Astrocyte (in vitro differentiated cells and primary cell): ENCODE data around the gene SNAP25. TPM values are rescaled to one million over a fixed set of nuclear protein-coding genes. Genes with fewer than 3 reads are reported as not detected.

ENCODE experiments used
- DNase-seq: peaks from one replicate; pipeline ENCODE4 v3.0.0-alpha.2; 2010; ENCODE audit warnings: low read depth
- FAIRE-seq: peaks from 2 replicates; lab custom pipeline; 2011; peaks lifted over from hg19 to GRCh38; lab: Jason Lieb, UNC
- H2AFZ ChIP-seq: 2 replicates; pipeline ENCODE4 v1.6.0; 2012; ENCODE audit warnings: low read depth, low read length, inconsistent platforms
- H3K27ac ChIP-seq: 2 replicates; pipeline ENCODE4 v1.5.1; 2011; ENCODE audit warnings: low read depth, low read length, inconsistent platforms
- H3K27me3 ChIP-seq: 2 replicates; pipeline ENCODE4 v1.6.0; 2011; ENCODE audit warnings: low read length, inconsistent platforms; ENCODE audit not compliant: insufficient read depth
- H3K36me3 ChIP-seq: 2 replicates; pipeline ENCODE4 v1.5.1; 2011; ENCODE audit warnings: low read length, inconsistent platforms; ENCODE audit not compliant: insufficient read depth
- H3K4me1 ChIP-seq: 2 replicates; pipeline ENCODE4 v1.5.1; 2011; ENCODE audit warnings: low read length, inconsistent platforms; ENCODE audit not compliant: insufficient read depth
- H3K4me2 ChIP-seq: 2 replicates; pipeline ENCODE4 v1.6.0; 2012; ENCODE audit warnings: low read length, inconsistent platforms
- H3K4me3 ChIP-seq: 2 replicates; pipeline ENCODE4 v1.5.1; 2011; ENCODE audit warnings: low read depth, mild to moderate bottlenecking, low read length, inconsistent platforms; ENCODE audit not compliant: insufficient read depth
- H3K79me2 ChIP-seq: 2 replicates; pipeline ENCODE4 v1.6.0; 2012; ENCODE audit warnings: mild to moderate bottlenecking, low read length, inconsistent platforms; ENCODE audit not compliant: insufficient read depth
- H3K9ac ChIP-seq: 2 replicates; pipeline ENCODE4 v1.6.0; 2012; ENCODE audit warnings: mild to moderate bottlenecking, low read length, inconsistent platforms
- H3K9me3 ChIP-seq: 2 replicates; pipeline ENCODE4 v1.5.1; 2012; ENCODE audit warnings: low read depth, mild to moderate bottlenecking, low read length, inconsistent platforms; ENCODE audit not compliant: insufficient read depth
- H4K20me1 ChIP-seq: 2 replicates; pipeline ENCODE4 v1.6.0; 2012; ENCODE audit warnings: low read length, inconsistent platforms; ENCODE audit not compliant: insufficient read depth
- H3K27ac Mint-ChIP-seq: one replicate; pipeline ENCODE4 v1.8.0; 2021; ENCODE audit warnings: mild to moderate bottlenecking, mixed read lengths; ENCODE audit not compliant: unreplicated experiment
- H3K27me3 Mint-ChIP-seq: one replicate; pipeline ENCODE4 v1.8.0; 2021; ENCODE audit warnings: low read depth, mixed read lengths; ENCODE audit not compliant: unreplicated experiment
- H3K36me3 Mint-ChIP-seq: one replicate; pipeline ENCODE4 v1.8.0; 2021; ENCODE audit warnings: low read depth, mixed read lengths; ENCODE audit not compliant: unreplicated experiment
- H3K4me1 Mint-ChIP-seq: one replicate; pipeline ENCODE4 v1.8.0; 2021; ENCODE audit warnings: low read depth, mixed read lengths; ENCODE audit not compliant: unreplicated experiment
- H3K4me3 Mint-ChIP-seq: one replicate; pipeline ENCODE4 v1.8.0; 2021; ENCODE audit warnings: mild to moderate bottlenecking, moderate library complexity, mixed read lengths; ENCODE audit not compliant: unreplicated experiment
- H3K9me3 Mint-ChIP-seq: one replicate; pipeline ENCODE4 v1.8.0; 2021; ENCODE audit warnings: mild to moderate bottlenecking, mixed read lengths; ENCODE audit not compliant: unreplicated experiment
- CTCF ChIP-seq: IDR thresholded peaks from 2 replicates; pipeline ENCODE4 v1.5.1; 2011; ENCODE audit warnings: low read depth, mild to moderate bottlenecking, inconsistent platforms, low read length, moderate library complexity; ENCODE audit not compliant: insufficient read depth
- EZH2 ChIP-seq: IDR thresholded peaks from 2 replicates; pipeline ENCODE4 v1.6.1; 2012; ENCODE audit warnings: mild to moderate bottlenecking, low read length, inconsistent platforms; ENCODE audit not compliant: insufficient read depth
- total RNA-seq: library from RNA; stranded (reverse); gene quantifications from 2 replicates; pipeline ENCODE4 v1.2.1, GENCODE V29; 2021

Gene SNAP25
- total RNA-seq, 1 donor from 2014 or later: 3.9 TPM

GRCh38 chr20:10330071-10330470 is 111.4 kb downstream of the SNAP25 start:
- no peak overlapping the region for H3K4me2 ChIP-seq

GRCh38 chr20:10332656-10333415 is 114.2 kb downstream of the SNAP25 start:
- TF ChIP-seq EZH2: no peak
- TF ChIP-seq CTCF: no peak
- H3K79me2 ChIP-seq: no peaks in the 10 kb centered on the region
- no peaks in the 10 kb centered on the region for H3K9me3 ChIP-seq
- FAIRE-seq (no peak), DNase-seq (peak; percentile 27)
- peaks cover 2% of the 10 kb centered on the region for H3K27me3 ChIP-seq
- Mint-ChIP-seq H3K36me3 (no peaks in the 10 kb centered on the region), H3K27ac (no peak overlapping the region), H3K4me1 (peaks cover 2% of the 10 kb centered on the region), H3K9me3 (no peaks in the 10 kb centered on the region), H3K27me3 (no peaks in the 10 kb centered on the region), H3K4me3 (no peak overlapping the region)
- H3K27ac ChIP-seq: no peak overlapping the region
- no peaks in the 10 kb centered on the region for H3K4me1 ChIP-seq
- no peaks in the 10 kb centered on the region for H3K36me3 ChIP-seq
- H3K9ac ChIP-seq: no peak overlapping the region
- H3K4me2 ChIP-seq: no peak overlapping the region
- H4K20me1 ChIP-seq: no peaks in the 10 kb centered on the region
- H2AFZ ChIP-seq: no peak overlapping the region
- H3K4me3 ChIP-seq: no peak overlapping the region

More at GRCh38 chr20:10330071-10330470, 111.4 kb downstream of the SNAP25 start:
- Histone ChIP-seq H3K27me3 (peaks cover 3% of the 10 kb centered on the region), H2AFZ (no peak overlapping the region), H3K4me3 (no peak overlapping the region), H3K9me3 (no peaks in the 10 kb centered on the region), H3K9ac (no peak overlapping the region), H3K79me2 (no peaks in the 10 kb centered on the region), H4K20me1 (no peaks in the 10 kb centered on the region), H3K36me3 (no peaks in the 10 kb centered on the region), H3K27ac (no peak overlapping the region), H3K4me1 (no peaks in the 10 kb centered on the region)
- no peak overlapping the region for H3K4me3 Mint-ChIP-seq
- DNase-seq (no peak), FAIRE-seq (no peak)
- TF ChIP-seq CTCF (no peak), EZH2 (no peak)
- H3K9me3 Mint-ChIP-seq: no peaks in the 10 kb centered on the region
- H3K4me1 Mint-ChIP-seq: peaks cover 4% of the 10 kb centered on the region
- H3K27ac Mint-ChIP-seq: no peak overlapping the region
- H3K27me3 Mint-ChIP-seq: no peaks in the 10 kb centered on the region
- no peaks in the 10 kb centered on the region for H3K36me3 Mint-ChIP-seq
